Esophagus muscularis mucosa (tissue), 4 donors: ENCODE data around the gene RABAC1. TPM values are rescaled to one million over a fixed set of nuclear protein-coding genes. Genes with fewer than 3 reads are reported as not detected.

Experiments used
- DNase-seq: peaks from one replicate; pipeline ENCODE4 v3.0.0-alpha.2; 2017; ENCODE audit errors: extremely low spot score
- H3K27ac ChIP-seq, 4 donors: fragments of 200-600 bp; sonication (generic); replicated peaks in 1 of 4; 1 replicate in 3 of 4; 2 replicates in 1 of 4; pipeline ENCODE4 v1.5.1; 2016 to 2019; ENCODE audit warnings: mild to moderate bottlenecking in 1 of 4
- H3K27me3 ChIP-seq, 4 donors: fragments of 200-600 bp; sonication (generic); one replicate each; pipeline versions ENCODE4 v1.5.1 to v1.6.0; 2016 to 2019
- H3K36me3 ChIP-seq, 4 donors: fragments of 200-600 bp; sonication (generic); one replicate each; pipeline ENCODE4 v1.5.1; 2016 to 2019
- H3K4me1 ChIP-seq, 4 donors: fragments of 200-600 bp; sonication (generic); one replicate each; pipeline ENCODE4 v1.5.1; 2016 to 2019
- H3K4me3 ChIP-seq, 4 donors: fragments of 200-600 bp; sonication (generic); 1 replicate in 2 of 4; 2 replicates in 2 of 4; pipeline ENCODE4 v1.5.1; 2016 to 2019; ENCODE audit warnings: mild to moderate bottlenecking in 4 of 4, moderate library complexity in 1 of 4
- H3K9me3 ChIP-seq, 4 donors: fragments of 200-600 bp; sonication (generic); 1 replicate in 3 of 4; 2 replicates in 1 of 4; pipeline ENCODE4 v1.5.1; 2016 to 2019
- EP300 ChIP-seq: sonication (generic); formaldehyde crosslinking; IDR thresholded peaks from one replicate; pipeline ENCODE4 v1.6.1; 2017; ENCODE audit warnings: antibody characterized with exemption
- POLR2A ChIP-seq: fragments of 450-650 bp; IDR thresholded peaks from one replicate; pipeline ENCODE4 v1.6.1; 2017; ENCODE audit warnings: antibody characterized with exemption, moderate library complexity, mild to moderate bottlenecking, low read depth
- POLR2AphosphoS5 ChIP-seq, 2 donors: sonication (generic); formaldehyde crosslinking; IDR thresholded peaks; one replicate each; pipeline ENCODE4 v1.6.1; 2017; ENCODE audit warnings: antibody characterized with exemption in 2 of 2
- WGBS: methylation state at CpG from one replicate; pipeline ENCODE4 v1.1.5; 2018; 5-methylcytosine and 5-hydroxymethylcytosine counted together
- intact Hi-C: fragments of 100-400 bp; cut with DNase I; formaldehyde crosslinking; loops from one replicate; pipeline ENCODE4 v1.15.1; 2023
- total RNA-seq, 4 donors: library from RNA; depleted of rRNA; stranded (reverse); fragments of >200 nt; gene quantifications; one replicate each; pipeline versions ENCODE4 v1.1.0 to v1.2.1, GENCODE V29; 2016
- TF ChIP-seq, protein P1 (sequence below), 3 experiments: fragments of 200-600 bp in 2 of 3; fragments of 450-650 bp in 1 of 3; sonication (generic) in 2 of 3; IDR thresholded peaks; one replicate each; pipeline ENCODE4 v1.5.1; 2017 to 2019; ENCODE audit warnings: antibody characterized with exemption in 3 of 3, mild to moderate bottlenecking in 2 of 3, moderate library complexity in 1 of 3

RABAC1 gene
- total RNA-seq, 4 donors from 2014 or later, result 142 to 250 (median 201) TPM

DNA sequence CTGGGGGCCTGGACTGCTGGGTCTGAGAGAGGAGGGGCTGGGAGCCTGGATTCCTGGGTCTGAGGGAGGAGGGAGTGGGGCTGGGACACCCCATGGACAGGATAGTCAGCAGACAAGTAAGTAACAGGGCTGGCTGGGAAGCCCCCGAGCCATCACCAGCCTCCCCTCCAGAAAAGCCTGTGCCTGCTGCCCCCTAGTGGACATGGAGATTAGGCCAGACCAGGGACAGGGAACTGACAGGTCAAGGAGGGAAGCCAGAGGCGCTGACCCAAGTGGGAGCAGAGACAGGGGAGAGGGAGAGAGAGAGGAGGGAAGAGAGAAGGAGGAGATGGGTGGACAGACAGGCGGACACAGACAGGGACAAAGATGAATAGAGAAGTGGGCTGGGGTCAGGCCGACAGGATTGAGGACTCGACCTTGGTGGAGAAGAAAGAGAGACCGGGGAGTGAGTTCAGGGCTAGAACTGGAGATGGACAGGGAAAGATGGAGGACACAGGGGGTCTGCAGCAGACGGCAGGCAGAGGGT lies 24.2 kb downstream of the RABAC1 start:
- no peak for DNase-seq
- H3K27me3 ChIP-seq, result peaks cover 0 to 97% (median 60%) of the 10 kb centered on the region in 4 donors
- H3K27ac ChIP-seq, result no peak overlapping the region
- no peaks in the 10 kb centered on the region for H3K9me3 ChIP-seq
- H3K4me1 ChIP-seq, result peaks cover 3 to 32% (median 27%) of the 10 kb centered on the region in 4 donors
- no peaks in the 10 kb centered on the region for H3K36me3 ChIP-seq
- H3K4me3 ChIP-seq, result no peak overlapping the region
- 22% methylated on average over 7 of the region's 7 CpGs for WGBS
- TF ChIP-seq POLR2A (no peak), POLR2AphosphoS5 (IDR thresholded peaks at IDR 0.05) (no peak), EP300 (no peak)
- TF ChIP-seq, protein P1, sequence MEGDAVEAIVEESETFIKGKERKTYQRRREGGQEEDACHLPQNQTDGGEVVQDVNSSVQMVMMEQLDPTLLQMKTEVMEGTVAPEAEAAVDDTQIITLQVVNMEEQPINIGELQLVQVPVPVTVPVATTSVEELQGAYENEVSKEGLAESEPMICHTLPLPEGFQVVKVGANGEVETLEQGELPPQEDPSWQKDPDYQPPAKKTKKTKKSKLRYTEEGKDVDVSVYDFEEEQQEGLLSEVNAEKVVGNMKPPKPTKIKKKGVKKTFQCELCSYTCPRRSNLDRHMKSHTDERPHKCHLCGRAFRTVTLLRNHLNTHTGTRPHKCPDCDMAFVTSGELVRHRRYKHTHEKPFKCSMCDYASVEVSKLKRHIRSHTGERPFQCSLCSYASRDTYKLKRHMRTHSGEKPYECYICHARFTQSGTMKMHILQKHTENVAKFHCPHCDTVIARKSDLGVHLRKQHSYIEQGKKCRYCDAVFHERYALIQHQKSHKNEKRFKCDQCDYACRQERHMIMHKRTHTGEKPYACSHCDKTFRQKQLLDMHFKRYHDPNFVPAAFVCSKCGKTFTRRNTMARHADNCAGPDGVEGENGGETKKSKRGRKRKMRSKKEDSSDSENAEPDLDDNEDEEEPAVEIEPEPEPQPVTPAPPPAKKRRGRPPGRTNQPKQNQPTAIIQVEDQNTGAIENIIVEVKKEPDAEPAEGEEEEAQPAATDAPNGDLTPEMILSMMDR (IDR thresholded peaks at IDR 0.05), result peak; percentile 56 to 85 (median 56)
- intact Hi-C loops, result loop anchor here (5.0 kb wide), 1 partner anchor 63 kb away; no protein-coding TSS in a partner anchor

GRCh38 chr19:41933693-41934426 lies 25.3 kb downstream of the RABAC1 start:
- WGBS, result 79% methylated on average over 6 of the region's 7 CpGs
- no peak for DNase-seq
- Histone ChIP-seq H3K36me3 (no peaks in the 10 kb centered on the region), H3K4me1 (peaks cover 4 to 34% (median 31%) of the 10 kb centered on the region in 4 donors), H3K9me3 (no peaks in the 10 kb centered on the region), H3K27me3 (peaks cover 0 to 97% (median 65%) of the 10 kb centered on the region in 4 donors), H3K4me3 (no peak overlapping the region), H3K27ac (no peak overlapping the region)
- intact Hi-C loops, result no loop called here
- TF ChIP-seq POLR2AphosphoS5 (IDR thresholded peaks at IDR 0.05) (no peak), EP300 (no peak), POLR2A (no peak)
- TF ChIP-seq, protein P1 (IDR thresholded peaks at IDR 0.05), result no peak

DNA sequence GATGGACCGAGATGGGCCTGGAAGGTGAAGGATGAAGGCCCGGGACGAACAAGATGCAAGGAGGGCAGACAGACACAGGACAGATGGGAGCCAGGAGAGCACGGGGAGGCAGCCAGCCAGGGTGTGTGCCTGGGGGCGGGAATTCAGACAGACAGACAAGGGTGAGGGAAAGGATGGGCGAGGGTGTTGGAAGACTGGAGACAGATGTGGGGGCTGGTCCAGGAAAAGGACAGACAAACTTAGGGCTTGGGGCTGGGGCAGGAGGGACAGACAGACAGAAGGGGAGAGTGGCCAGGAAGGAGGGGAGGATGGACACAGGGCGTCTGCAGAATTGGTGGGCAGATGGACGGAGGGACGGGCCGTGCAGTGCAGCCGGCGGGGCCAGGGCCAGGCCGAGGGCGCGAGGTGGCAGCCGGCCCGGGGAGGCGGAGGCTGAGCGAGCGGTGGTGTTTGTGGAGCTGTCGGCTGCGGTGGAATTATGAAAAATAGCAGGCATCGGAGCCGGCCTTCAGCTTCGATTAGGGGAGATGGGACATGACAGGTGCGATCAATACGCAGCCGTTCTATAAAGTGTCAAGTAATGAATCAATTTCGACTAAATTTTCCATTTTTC lies 26.3 kb downstream of the RABAC1 start:
- 30% methylated on average over 29 of the region's 29 CpGs for WGBS
- peaks cover 15 to 45% (median 41%) of the 10 kb centered on the region in 4 donors for H3K4me1 ChIP-seq
- H3K4me3 ChIP-seq, result no peak overlapping the region
- peaks cover 2 to 100% (median 74%) of the 10 kb centered on the region in 4 donors for H3K27me3 ChIP-seq
- intact Hi-C loops, result no loop called here
- H3K9me3 ChIP-seq, result no peaks in the 10 kb centered on the region
- DNase-seq, result no peak
- no peak overlapping the region for H3K27ac ChIP-seq
- H3K36me3 ChIP-seq, result no peaks in the 10 kb centered on the region
- TF ChIP-seq EP300, result no peak
- TF ChIP-seq POLR2A, result no peak
- TF ChIP-seq, protein P1 (IDR thresholded peaks at IDR 0.05), result no peak
- TF ChIP-seq POLR2AphosphoS5 (IDR thresholded peaks at IDR 0.05), result no peak

- Histone ChIP-seq H3K36me3 (no peaks in the 10 kb centered on the region), H3K9me3 (no peaks in the 10 kb centered on the region), H3K4me3 (no peak overlapping the region), H3K4me1 (peaks cover 17 to 50% (median 45%) of the 10 kb centered on the region in 4 donors), H3K27me3 (peaks cover 5 to 100% (median 77%) of the 10 kb centered on the region in 4 donors), H3K27ac (no peak overlapping the region)
- 10% methylated on average over 7 of the region's 11 CpGs for WGBS
- no peak for TF ChIP-seq EP300
- TF ChIP-seq POLR2AphosphoS5 (IDR thresholded peaks at IDR 0.05), result no peak
- TF ChIP-seq, protein P1 (IDR thresholded peaks at IDR 0.05), result no peak
- TF ChIP-seq POLR2A, result no peak
- DNase-seq, result no peak
- intact Hi-C loops, result no loop called here
Observed at GRCh38 chr19:41932259-41932719, 26.8 kb downstream of the RABAC1 start.
